Measurements from ENCODE around the gene ZNF385C. TPM values are rescaled to one million over a fixed set of nuclear protein-coding genes. Genes with fewer than 3 reads are reported as not detected.

ZNF385C gene
- total RNA-seq, 2 experiments from 2014 or later: 0.67 to 0.85 TPM

- Histone ChIP-seq H3K79me2 (ENCODE audit: insufficient read depth, low read depth, low read length) (no peaks in the 10 kb centered on the region), H2AFZ (ENCODE audit: low read length) (no peak overlapping the region), H3K9me2 (ENCODE audit: insufficient read depth, low read length) (no peaks in the 10 kb centered on the region), H4K20me1 (ENCODE audit: insufficient read depth, low read length) (no peaks in the 10 kb centered on the region), H3K4me3 (ENCODE audit: low read depth, low read length, poor library complexity, severe bottlenecking) (no peak overlapping the region), H3K4me1 (ENCODE audit: insufficient read depth, low read length, poor library complexity, severe bottlenecking) (peaks cover 6% of the 10 kb centered on the region), H3K27ac (ENCODE audit: low read depth, low read length, poor library complexity, severe bottlenecking) (no peak overlapping the region), H3K36me3 (ENCODE audit: insufficient read depth, low read length) (no peaks in the 10 kb centered on the region), H3K4me2 (ENCODE audit: low read length) (no peak overlapping the region), H3K9me3 (ENCODE audit: low read length) (no peaks in the 10 kb centered on the region)
- DNase-seq (ENCODE audit: low spot score): no peak
- intact Hi-C loops (cut with micrococcal nuclease; ENCODE audit: unreplicated experiment): no loop called here
- BruUV-seq (replicated peaks): no TSS peak
- CTCF ChIA-PET (ENCODE audit: unreplicated experiment): no interaction called here
- POLR2A ChIA-PET: interaction anchor here (0.5 to 1.0 kb wide), 4 partner anchors 23 to 264 kb away, joined by 3 to 5 read pairs (median 3); no protein-coding TSS in a partner anchor
- TF ChIP-seq CTCF (conservative IDR thresholded peaks at IDR 0.05; ENCODE audit: low read length): no peak
- no peak for TF ChIP-seq EZH2phosphoT487 (IDR thresholded peaks at IDR 0.05; ENCODE audit: borderline replicate concordance, low read depth, low read length)
Measured at GRCh38 chr17:42092939-42093338, 5.3 kb downstream of the ZNF385C start.

- Histone ChIP-seq H3K9me3 (ENCODE audit: low read length) (no peaks in the 10 kb centered on the region), H3K9me2 (ENCODE audit: insufficient read depth, low read length) (no peaks in the 10 kb centered on the region), H2AFZ (ENCODE audit: low read length) (no peak overlapping the region), H3K27ac (ENCODE audit: low read depth, low read length, poor library complexity, severe bottlenecking) (no peak overlapping the region), H3K36me3 (ENCODE audit: insufficient read depth, low read length) (no peaks in the 10 kb centered on the region), H3K79me2 (ENCODE audit: insufficient read depth, low read depth, low read length) (no peaks in the 10 kb centered on the region), H4K20me1 (ENCODE audit: insufficient read depth, low read length) (no peaks in the 10 kb centered on the region), H3K4me3 (ENCODE audit: low read depth, low read length, poor library complexity, severe bottlenecking) (no peak overlapping the region), H3K4me1 (ENCODE audit: insufficient read depth, low read length, poor library complexity, severe bottlenecking) (no peaks in the 10 kb centered on the region), H3K4me2 (ENCODE audit: low read length) (no peak overlapping the region)
- no peak for TF ChIP-seq CTCF (conservative IDR thresholded peaks at IDR 0.05; ENCODE audit: low read length)
- no peak for TF ChIP-seq EZH2phosphoT487 (IDR thresholded peaks at IDR 0.05; ENCODE audit: borderline replicate concordance, low read depth, low read length)
- DNase-seq (ENCODE audit: low spot score): no peak
- BruUV-seq (replicated peaks): no TSS peak
- CTCF ChIA-PET (ENCODE audit: unreplicated experiment): no interaction called here
- intact Hi-C loops (cut with micrococcal nuclease; ENCODE audit: unreplicated experiment): no loop called here
- POLR2A ChIA-PET: interaction anchor here (0.9 kb wide), 1 partner anchor 327 kb away, joined by 4 read pairs; no protein-coding TSS in a partner anchor
Measured at GRCh38 chr17:42090964-42091790, 7.1 kb downstream of the ZNF385C start.

GRCh38 chr17:42088736-42089135 is 9.5 kb downstream of the ZNF385C start:
- CTCF ChIA-PET (ENCODE audit: unreplicated experiment): no interaction called here
- Histone ChIP-seq H3K4me2 (ENCODE audit: low read length) (no peak overlapping the region), H3K27ac (ENCODE audit: low read depth, low read length, poor library complexity, severe bottlenecking) (no peak overlapping the region), H3K4me3 (ENCODE audit: low read depth, low read length, poor library complexity, severe bottlenecking) (no peak overlapping the region), H4K20me1 (ENCODE audit: insufficient read depth, low read length) (no peaks in the 10 kb centered on the region), H2AFZ (ENCODE audit: low read length) (no peak overlapping the region), H3K36me3 (ENCODE audit: insufficient read depth, low read length) (no peaks in the 10 kb centered on the region), H3K9me2 (ENCODE audit: insufficient read depth, low read length) (no peaks in the 10 kb centered on the region), H3K79me2 (ENCODE audit: insufficient read depth, low read depth, low read length) (no peaks in the 10 kb centered on the region), H3K9me3 (ENCODE audit: low read length) (no peaks in the 10 kb centered on the region), H3K4me1 (ENCODE audit: insufficient read depth, low read length, poor library complexity, severe bottlenecking) (no peaks in the 10 kb centered on the region)
- TF ChIP-seq CTCF (conservative IDR thresholded peaks at IDR 0.05; ENCODE audit: low read length) (no peak), EZH2phosphoT487 (IDR thresholded peaks at IDR 0.05; ENCODE audit: borderline replicate concordance, low read depth, low read length) (no peak)
- POLR2A ChIA-PET: interaction anchor here (0.6 kb wide), 1 partner anchor 411 kb away, joined by 4 read pairs; no protein-coding TSS in a partner anchor
- intact Hi-C loops (cut with micrococcal nuclease; ENCODE audit: unreplicated experiment): no loop called here
- no TSS peak for BruUV-seq (replicated peaks)
- DNase-seq (ENCODE audit: low spot score): no peak

All from OCI-LY7 (cell line).